Measurements from ENCODE around the gene NR6A1.

The NR6A1 gene

GRCh38 chr9:124768750-124769548, 2.2 kb downstream of the NR6A1 start:
- Histone ChIP-seq H3K27ac (ENCODE audit: extremely low read depth, low read depth, low read length) (peak overlapping the region; percentile 91; the same call in 1 of the 2 replicates), H3K36me3 (ENCODE audit: control insufficient read depth in 2 of 2, insufficient read depth in 1 of 2, low read length in 2 of 2) (no peaks in the 10 kb centered on the region), H3K4me3 (ENCODE audit: low read depth, low read length) (peak overlapping the region; percentile 96), H3K9me3 (ENCODE audit: control insufficient read depth, insufficient read depth, low read depth, low read length) (no peaks in the 10 kb centered on the region), H3K4me1 (ENCODE audit: control insufficient read depth, insufficient read depth, low read length) (peaks cover 22% of the 10 kb centered on the region; the same call in 1 of the 2 replicates)
- ChIA-PET POLR2A (interaction anchor here (0.7 to 11.9 kb wide), 7 partner anchors 9 to 473 kb away, joined by 3 to 201 read pairs (median 4); partner anchors contain the start of genes ARPC5L, RPL35 and WDR38), CTCF (interaction anchor here (0.6 to 16.2 kb wide), 15 partner anchors 7 to 375 kb away, joined by 3 to 1257 read pairs (median 3); partner anchors contain the start of gene WDR38)
- TF ChIP-seq ZNF830 (tag by site-specific recombination; IDR thresholded peaks at IDR 0.05; ENCODE audit: low read depth) (no peak), ZBTB21 (tag by site-specific recombination; IDR thresholded peaks at IDR 0.05) (no peak), ZNF18 (tag by site-specific recombination; IDR thresholded peaks at IDR 0.05) (0 out of 2 replicates have a peak, but pooled peaks have one; percentile 56), GLIS1 (tag by site-specific recombination; IDR thresholded peaks at IDR 0.05) (no peak)

- ChIA-PET POLR2A (interaction anchor here (1.0 to 1.4 kb wide), 2 partner anchors 9 to 108 kb away, joined by 3 read pairs; no protein-coding TSS in a partner anchor), CTCF (interaction anchor here (0.5 to 16.2 kb wide), 12 partner anchors 16 to 766 kb away, joined by 3 to 1257 read pairs (median 3); partner anchors contain the start of gene WDR38)
- no peaks in the 10 kb centered on the region for H3K36me3 ChIP-seq (ENCODE audit: control insufficient read depth in 2 of 2, insufficient read depth in 1 of 2, low read length in 2 of 2)
- H3K9me3 ChIP-seq (ENCODE audit: control insufficient read depth, insufficient read depth, low read depth, low read length) = no peaks in the 10 kb centered on the region
- no peak overlapping the region for H3K27ac ChIP-seq (ENCODE audit: extremely low read depth, low read depth, low read length)
- TF ChIP-seq ZNF580 (tag by site-specific recombination; IDR thresholded peaks at IDR 0.05) = no peak
- peak; percentile 39; the same call in 1 of the 2 replicates for TF ChIP-seq PRDM6 (tag by site-specific recombination; IDR thresholded peaks at IDR 0.05)
- peaks cover 22% of the 10 kb centered on the region; the same call in 1 of the 2 replicates for H3K4me1 ChIP-seq (ENCODE audit: control insufficient read depth, insufficient read depth, low read length)
- peak overlapping the region; percentile 96 for H3K4me3 ChIP-seq (ENCODE audit: low read depth, low read length)
These were observed 2.8 kb downstream of the NR6A1 start for GRCh38 chr9:124768334-124768733.

GRCh38 chr9:124767821-124768220, 3.3 kb downstream of the NR6A1 start:
- peak; percentile 43; the same call in 1 of the 2 replicates for TF ChIP-seq BCL6B (tag by site-specific recombination; IDR thresholded peaks at IDR 0.05)
- TF ChIP-seq ZBTB11 (tag by site-specific recombination; conservative IDR thresholded peaks at IDR 0.05; ENCODE audit: low read depth) = peak; percentile 35; the same call in 1 of the 2 replicates
- peak; percentile 69 for TF ChIP-seq FEZF1 (tag by site-specific recombination; IDR thresholded peaks at IDR 0.05)
- TF ChIP-seq ZNF37A (tag by site-specific recombination; IDR thresholded peaks at IDR 0.05) = no peak
- H3K9me3 ChIP-seq (ENCODE audit: control insufficient read depth, insufficient read depth, low read depth, low read length) = no peaks in the 10 kb centered on the region
- POLR2A ChIA-PET = interaction anchor here (0.6 kb wide), 1 partner anchor 124 kb away, joined by 3 read pairs; no protein-coding TSS in a partner anchor
- H3K36me3 ChIP-seq (ENCODE audit: control insufficient read depth in 2 of 2, insufficient read depth in 1 of 2, low read length in 2 of 2) = no peaks in the 10 kb centered on the region
- no peak overlapping the region for H3K4me3 ChIP-seq (ENCODE audit: low read depth, low read length)
- peaks cover 22% of the 10 kb centered on the region; the same call in 1 of the 2 replicates for H3K4me1 ChIP-seq (ENCODE audit: control insufficient read depth, insufficient read depth, low read length)
- CTCF ChIA-PET = interaction anchor here (0.5 to 16.2 kb wide), 9 partner anchors 9 to 767 kb away, joined by 3 to 1257 read pairs (median 9); partner anchors contain the start of gene WDR38
- no peak overlapping the region for H3K27ac ChIP-seq (ENCODE audit: extremely low read depth, low read depth, low read length)

All from HEK293 (cell line).